NCI-H526 treated with DMSO at 0.1 percent for 48 hours (cell line): ENCODE measurements around the gene AMPH.
"Not testable (repeated sequence)": the region's sequence is repeated elsewhere in the genome, so short reads cannot be mapped to it uniquely, and the experiment has no call there.

ENCODE experiments used
- DNase-seq: peaks from one replicate; lab custom pipeline; 2025; lab: John Stamatoyannopoulos, UW

The AMPH gene

GRCh38 chr7:38395921-38396552 is 235.1 kb downstream of the AMPH start:
- DNase-seq = not testable (repeated sequence)

GRCh38 chr7:38394660-38395059 is 236.5 kb downstream of the AMPH start:
- DNase-seq = no peak

GRCh38 chr7:38393874-38394273 is 237.3 kb downstream of the AMPH start:
- no peak for DNase-seq

GRCh38 chr7:38391751-38392150 is 239.4 kb downstream of the AMPH start:
- no peak for DNase-seq

- DNase-seq = no peak
Observed at GRCh38 chr7:38385682-38386081, 245.5 kb downstream of the AMPH start.

- no peak for DNase-seq
Observed at GRCh38 chr7:38383281-38383680, 247.9 kb downstream of the AMPH start.

- DNase-seq = no peak
Observed at GRCh38 chr7:38382684-38383083, 248.5 kb downstream of the AMPH start.

- no peak for DNase-seq
Observed at GRCh38 chr7:38375453-38375852, 255.7 kb downstream of the AMPH start.

- peak; percentile 3 for DNase-seq
Observed at GRCh38 chr7:38374507-38374906, 256.7 kb downstream of the AMPH start.

GRCh38 chr7:38373155-38373554 is 258.0 kb downstream of the AMPH start:
- no peak for DNase-seq

GRCh38 chr7:38372290-38372689 is 258.9 kb downstream of the AMPH start:
- no peak for DNase-seq

- DNase-seq = peak; percentile 39
Observed at GRCh38 chr7:38369816-38370493, 261.2 kb downstream of the AMPH start.

GRCh38 chr7:38368191-38368605 is 263.0 kb downstream of the AMPH start:
- DNase-seq = no peak

GRCh38 chr7:38367301-38367890 is 263.8 kb downstream of the AMPH start:
- no peak for DNase-seq

- not testable (repeated sequence) for DNase-seq
Observed at GRCh38 chr7:38363379-38363778, 267.8 kb downstream of the AMPH start.

- DNase-seq = not testable (repeated sequence)
Observed at GRCh38 chr7:38362611-38363237, 268.4 kb downstream of the AMPH start.

GRCh38 chr7:38360776-38361175 is 270.4 kb downstream of the AMPH start:
- DNase-seq = no peak

- not testable (repeated sequence) for DNase-seq
Observed at GRCh38 chr7:38359071-38359601, 272.0 kb downstream of the AMPH start.

GRCh38 chr7:38358273-38358831 is 272.8 kb downstream of the AMPH start:
- DNase-seq = not testable (repeated sequence)

GRCh38 chr7:38354271-38354851 is 276.8 kb downstream of the AMPH start:
- not testable (repeated sequence) for DNase-seq

GRCh38 chr7:38353431-38353881 is 277.7 kb downstream of the AMPH start:
- DNase-seq = not testable (repeated sequence)

GRCh38 chr7:38351601-38352000 is 279.6 kb downstream of the AMPH start:
- DNase-seq = no peak
